NCI-H128 (cell line): ENCODE measurements around the gene PIP.
"Not testable (repeated sequence)": the region's sequence is repeated elsewhere in the genome, so short reads cannot be mapped to it uniquely, and the experiment has no call there.

Experiments used
- DNase-seq: peaks from one replicate; lab custom pipeline; 2025; ENCODE audit not compliant: unreplicated experiment; lab: John Stamatoyannopoulos, UW

PIP gene

DNA sequence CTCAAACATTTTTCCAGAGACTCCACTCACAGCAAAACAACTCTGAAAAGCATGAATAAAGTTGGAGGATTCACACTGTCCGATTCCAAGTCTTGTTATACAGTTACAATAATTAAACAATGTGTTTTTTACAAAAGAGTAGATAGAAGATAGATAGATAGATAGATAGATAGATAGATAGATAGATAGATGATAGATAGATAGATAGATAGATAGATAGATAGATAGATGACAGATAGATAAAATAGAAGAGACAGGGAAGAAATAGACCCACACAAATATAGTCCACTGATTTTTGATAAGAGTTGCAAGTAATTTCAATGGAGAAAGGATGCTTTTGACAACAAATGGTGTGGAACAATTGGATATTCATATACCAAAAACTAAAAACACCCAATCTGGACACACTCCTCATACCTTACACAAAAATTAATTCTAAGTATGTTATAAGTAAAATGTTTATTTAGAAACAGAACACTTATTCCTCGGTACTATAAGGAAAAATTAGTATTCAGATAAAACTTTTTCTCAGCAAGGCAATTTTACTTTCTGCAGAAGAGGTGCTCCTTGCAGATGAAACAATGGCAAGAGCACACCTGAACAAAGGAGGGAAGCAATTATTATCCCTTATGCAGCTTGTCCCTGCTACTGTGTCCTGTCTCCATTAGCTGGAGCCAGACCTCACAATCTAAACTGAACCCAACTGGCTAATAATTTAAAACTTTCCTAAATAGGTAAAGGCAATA is 45.7 kb downstream of the PIP start:
- no peak for DNase-seq

DNA sequence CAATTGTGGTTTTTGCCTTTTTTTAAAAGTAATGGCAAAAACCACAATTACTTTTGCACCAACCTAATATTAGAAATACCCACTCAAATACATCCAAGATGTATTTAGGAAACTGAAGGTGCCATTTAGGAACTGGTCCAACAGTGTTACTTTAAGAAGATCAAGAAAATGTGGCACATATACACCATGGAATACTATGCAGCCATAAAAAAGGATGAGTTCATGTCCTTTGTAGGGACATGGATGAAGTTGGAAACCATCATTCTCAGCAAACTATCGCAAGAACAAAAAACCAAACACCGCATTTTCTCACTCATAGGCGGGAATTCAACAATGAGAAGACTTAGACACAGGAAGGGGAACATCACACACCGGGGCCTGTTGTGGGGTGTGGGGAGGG is 48.9 kb downstream of the PIP start:
- DNase-seq: not testable (repeated sequence)

DNA sequence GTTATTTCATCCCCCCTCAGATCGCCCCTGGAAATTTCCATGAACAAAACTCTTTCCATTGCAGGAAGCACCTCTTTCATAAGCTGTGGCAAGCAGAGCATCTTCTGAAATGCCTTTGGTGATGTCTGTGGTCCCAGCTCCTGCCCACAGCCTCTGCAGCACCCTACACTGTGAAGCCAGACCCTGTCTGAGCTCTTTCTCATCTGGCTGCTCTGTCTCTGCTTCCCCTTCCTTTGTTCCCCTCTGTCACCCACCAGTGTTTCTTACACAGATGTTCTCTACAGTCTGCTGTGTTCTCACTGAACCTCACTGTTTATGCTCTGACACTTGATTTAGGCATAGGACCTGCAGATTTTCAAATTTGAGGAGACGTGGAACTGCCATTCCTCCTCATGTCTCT is 49.5 kb downstream of the PIP start:
- DNase-seq: no peak

DNA sequence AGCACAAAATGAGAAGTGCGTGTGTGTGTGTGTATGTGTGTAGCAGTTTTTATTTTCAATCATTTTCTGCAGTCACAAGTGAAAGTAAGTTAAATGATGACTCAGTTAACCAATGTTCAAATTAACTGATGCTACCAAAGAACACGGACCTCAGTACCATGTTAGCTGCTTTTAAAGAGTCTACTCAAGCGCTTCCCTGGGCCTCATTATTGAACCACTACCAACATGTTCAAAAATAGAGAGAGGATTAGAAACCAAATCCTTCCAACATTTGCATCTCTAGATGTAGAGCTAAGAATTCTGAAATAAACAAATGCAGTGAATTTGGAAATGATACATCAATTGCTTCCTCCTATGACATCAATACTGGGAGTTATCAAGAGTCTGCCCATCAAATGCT is 51.1 kb downstream of the PIP start, which contains the start of gene TAS2R39:
TSS of gene TAS2R39 (plus strand) at position 396 of the 400 bp plus-strand sequence. CDS start at position 396, 0 bp downstream.
- no peak for DNase-seq

DNA sequence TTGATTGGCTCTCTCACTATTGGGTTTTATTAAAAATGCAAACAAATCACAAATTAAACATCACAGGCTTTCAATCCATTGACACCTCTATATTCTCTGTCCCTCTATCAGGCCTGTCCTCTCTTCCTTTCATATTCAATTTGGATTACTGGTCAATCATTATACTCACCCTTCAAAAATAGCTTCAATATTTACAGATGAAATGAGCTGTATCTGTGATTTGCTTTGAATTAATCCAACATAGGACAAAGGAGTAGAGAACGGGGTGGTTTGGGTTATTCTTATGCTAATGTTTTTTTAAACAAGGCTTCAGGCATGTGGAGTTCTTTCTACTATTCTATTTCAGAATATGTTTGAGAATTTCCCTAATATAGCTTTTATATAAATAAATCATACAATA is 53.7 kb downstream of the PIP start:
- no peak for DNase-seq

DNA sequence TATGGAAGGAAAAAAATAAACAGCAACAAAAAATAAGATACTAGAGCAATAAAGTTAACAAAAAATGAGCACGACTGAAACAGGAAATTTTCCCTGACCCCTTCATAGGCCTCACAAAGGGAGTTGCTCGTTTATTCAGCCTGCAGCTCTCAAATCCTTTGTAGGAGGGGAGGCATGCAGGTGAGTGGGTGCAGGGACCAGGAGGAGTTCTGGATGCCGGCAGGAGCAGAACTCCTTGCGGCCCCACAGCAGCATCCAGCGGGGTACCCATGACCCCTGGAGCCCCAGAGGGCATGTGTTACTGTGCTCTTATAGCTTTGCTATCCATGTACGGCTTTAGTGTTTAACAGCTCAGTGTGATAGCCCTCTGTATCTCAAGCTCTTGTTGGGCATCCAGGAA is 57.1 kb downstream of the PIP start:
- DNase-seq: no peak
